GM20000 (cell line): ENCODE data around the gene COL5A3.

Experiments used
- DNase-seq: peaks from one replicate; pipeline ENCODE4 v3.0.0; 2012; ENCODE audit warnings: low spot score
- TF ChIP-seq, protein P1 (sequence below): IDR thresholded peaks from 2 replicates; pipeline ENCODE4 v1.5.1; 2012; ENCODE audit warnings: mild to moderate bottlenecking, control low read depth; ENCODE audit errors: extremely low read depth, missing control alignments

Gene COL5A3

DNA sequence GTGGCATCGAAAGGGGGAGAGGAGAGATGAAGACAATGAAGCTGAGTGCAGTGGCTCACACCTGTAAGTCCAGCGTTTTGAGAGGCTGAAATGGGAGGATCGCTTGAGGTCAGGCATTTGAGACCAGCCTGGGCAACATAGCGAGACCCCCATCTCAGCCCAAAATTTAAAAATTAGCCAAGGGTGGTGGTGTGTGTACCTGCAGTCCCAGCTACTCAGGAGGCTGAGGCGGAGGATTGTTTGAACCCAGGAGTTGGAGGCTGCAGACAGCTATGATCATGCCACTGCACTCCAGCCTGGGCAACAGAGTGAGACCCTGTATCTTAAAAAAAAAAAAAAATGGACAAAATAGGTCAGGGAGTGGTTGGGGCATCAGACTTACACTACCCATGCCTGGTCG, 10.5 kb upstream of the COL5A3 start:
- no peak for DNase-seq
- TF ChIP-seq, protein P1, sequence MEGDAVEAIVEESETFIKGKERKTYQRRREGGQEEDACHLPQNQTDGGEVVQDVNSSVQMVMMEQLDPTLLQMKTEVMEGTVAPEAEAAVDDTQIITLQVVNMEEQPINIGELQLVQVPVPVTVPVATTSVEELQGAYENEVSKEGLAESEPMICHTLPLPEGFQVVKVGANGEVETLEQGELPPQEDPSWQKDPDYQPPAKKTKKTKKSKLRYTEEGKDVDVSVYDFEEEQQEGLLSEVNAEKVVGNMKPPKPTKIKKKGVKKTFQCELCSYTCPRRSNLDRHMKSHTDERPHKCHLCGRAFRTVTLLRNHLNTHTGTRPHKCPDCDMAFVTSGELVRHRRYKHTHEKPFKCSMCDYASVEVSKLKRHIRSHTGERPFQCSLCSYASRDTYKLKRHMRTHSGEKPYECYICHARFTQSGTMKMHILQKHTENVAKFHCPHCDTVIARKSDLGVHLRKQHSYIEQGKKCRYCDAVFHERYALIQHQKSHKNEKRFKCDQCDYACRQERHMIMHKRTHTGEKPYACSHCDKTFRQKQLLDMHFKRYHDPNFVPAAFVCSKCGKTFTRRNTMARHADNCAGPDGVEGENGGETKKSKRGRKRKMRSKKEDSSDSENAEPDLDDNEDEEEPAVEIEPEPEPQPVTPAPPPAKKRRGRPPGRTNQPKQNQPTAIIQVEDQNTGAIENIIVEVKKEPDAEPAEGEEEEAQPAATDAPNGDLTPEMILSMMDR, result no peak

GRCh38 chr19:10019246-10019645, 8.9 kb upstream of the COL5A3 start:
- TF ChIP-seq, protein P1, result no peak
- no peak for DNase-seq

- DNase-seq, result no peak
- TF ChIP-seq, protein P1, result no peak
These were observed 8.5 kb upstream of the COL5A3 start for GRCh38 chr19:10018786-10019185.

GRCh38 chr19:10018263-10018662, 8.0 kb upstream of the COL5A3 start:
- DNase-seq, result no peak
- TF ChIP-seq, protein P1, result no peak

GRCh38 chr19:10013834-10014618, 3.7 kb upstream of the COL5A3 start:
- TF ChIP-seq, protein P1, result no peak
- DNase-seq, result no peak

DNA sequence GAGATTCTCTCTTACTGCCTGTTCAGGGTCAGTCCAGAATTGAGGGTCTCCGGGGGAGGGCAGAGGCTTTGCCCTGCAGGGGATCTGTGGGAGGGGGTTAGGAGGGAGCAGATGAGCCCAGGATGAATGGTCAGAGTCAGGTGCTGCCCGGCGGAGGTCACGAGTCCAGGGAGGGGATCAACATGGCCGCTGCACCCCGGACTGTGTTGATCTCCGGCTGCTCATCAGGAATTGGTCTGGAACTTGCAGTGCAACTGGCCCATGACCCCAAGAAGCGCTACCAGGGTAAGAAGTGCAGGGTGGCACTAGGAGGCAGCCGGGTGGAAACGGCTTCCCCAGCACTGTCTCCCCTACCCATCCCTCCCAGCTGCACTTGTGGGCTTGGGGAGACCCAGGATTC, 3.0 kb upstream of the COL5A3 start, which contains the start of gene RDH8:
Gene RDH8, plus strand, starts transcription at position 168 of the 400 bp plus-strand sequence. Its CDS starts 15 bp downstream, at position 183.
- DNase-seq, result no peak
- TF ChIP-seq, protein P1, result no peak

DNA sequence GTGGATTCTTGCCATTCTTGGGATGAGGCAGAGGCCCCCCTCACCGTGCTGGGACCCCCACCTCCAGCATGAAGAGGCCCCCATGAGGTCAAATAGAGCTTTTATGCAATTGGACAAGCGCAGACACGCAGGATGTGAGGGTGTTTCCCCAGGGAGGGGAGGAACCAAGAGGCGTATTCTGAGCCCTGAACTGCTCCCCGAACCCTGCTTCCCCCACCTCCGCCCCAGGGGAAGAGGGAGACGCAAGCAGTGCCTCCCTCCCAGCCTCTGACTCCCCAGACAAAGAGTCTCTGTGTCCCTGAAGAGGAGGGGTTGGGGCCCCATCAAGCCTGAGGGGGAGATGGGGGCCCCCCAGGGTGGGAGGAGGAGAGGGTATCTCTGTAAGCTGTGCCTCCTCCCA, 1.7 kb upstream of the COL5A3 start:
- DNase-seq, result no peak
- TF ChIP-seq, protein P1, result no peak
